ENCODE data around the gene ZDHHC13.
"Not testable (repeated sequence)": the region's sequence is repeated elsewhere in the genome, so short reads cannot be mapped to it uniquely, and the experiment has no call there.

Gene ZDHHC13

DNA sequence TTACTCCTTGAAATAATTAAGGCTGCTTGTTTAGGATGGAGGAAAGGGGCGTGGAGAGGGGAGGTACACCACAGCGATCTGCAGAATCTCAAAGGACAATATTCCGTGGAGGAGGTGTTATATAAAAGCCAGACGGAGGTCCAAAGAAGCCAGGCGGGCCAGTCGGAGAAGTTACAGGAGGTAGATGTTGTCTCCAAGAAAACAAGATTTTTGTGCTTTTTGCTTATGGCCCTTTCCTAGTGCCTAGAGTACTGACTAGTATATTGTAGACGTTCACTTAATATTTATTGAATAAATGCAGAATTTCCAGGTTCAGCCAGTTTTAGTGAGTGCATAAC is 761 bp downstream of the ZDHHC13 start:
- no peaks in the 10 kb centered on the region for H3K27me3 ChIP-seq (ENCODE audit: insufficient read depth, low read depth)
- H3K79me2 ChIP-seq (ENCODE audit: insufficient read depth, low read depth): peaks cover 8% of the 10 kb centered on the region; the same call in 1 of the 2 replicates
- no peaks in the 10 kb centered on the region for H3K36me3 ChIP-seq (ENCODE audit: insufficient read depth)
- H3K27ac ChIP-seq: no peak overlapping the region
- no peak overlapping the region for H3K4me3 ChIP-seq (IDR thresholded peaks at IDR 0.05; ENCODE audit: insufficient read depth, low read depth, low read length)
- H3K4me2 ChIP-seq: peak overlapping the region; percentile 95
- TF ChIP-seq, protein P1, sequence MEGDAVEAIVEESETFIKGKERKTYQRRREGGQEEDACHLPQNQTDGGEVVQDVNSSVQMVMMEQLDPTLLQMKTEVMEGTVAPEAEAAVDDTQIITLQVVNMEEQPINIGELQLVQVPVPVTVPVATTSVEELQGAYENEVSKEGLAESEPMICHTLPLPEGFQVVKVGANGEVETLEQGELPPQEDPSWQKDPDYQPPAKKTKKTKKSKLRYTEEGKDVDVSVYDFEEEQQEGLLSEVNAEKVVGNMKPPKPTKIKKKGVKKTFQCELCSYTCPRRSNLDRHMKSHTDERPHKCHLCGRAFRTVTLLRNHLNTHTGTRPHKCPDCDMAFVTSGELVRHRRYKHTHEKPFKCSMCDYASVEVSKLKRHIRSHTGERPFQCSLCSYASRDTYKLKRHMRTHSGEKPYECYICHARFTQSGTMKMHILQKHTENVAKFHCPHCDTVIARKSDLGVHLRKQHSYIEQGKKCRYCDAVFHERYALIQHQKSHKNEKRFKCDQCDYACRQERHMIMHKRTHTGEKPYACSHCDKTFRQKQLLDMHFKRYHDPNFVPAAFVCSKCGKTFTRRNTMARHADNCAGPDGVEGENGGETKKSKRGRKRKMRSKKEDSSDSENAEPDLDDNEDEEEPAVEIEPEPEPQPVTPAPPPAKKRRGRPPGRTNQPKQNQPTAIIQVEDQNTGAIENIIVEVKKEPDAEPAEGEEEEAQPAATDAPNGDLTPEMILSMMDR (conservative IDR thresholded peaks at IDR 0.05; ENCODE audit: low read depth, low read length): no peak
- peaks cover 18% of the 10 kb centered on the region for H3K4me1 ChIP-seq (ENCODE audit: low read depth, poor library complexity, severe bottlenecking)
- H2AFZ ChIP-seq (ENCODE audit: low read depth): peak overlapping the region; percentile 90
- peak overlapping the region; percentile 79; the same call in 1 of the 2 replicates for H3K9ac ChIP-seq
- H4K20me1 ChIP-seq (ENCODE audit: insufficient read depth): no peaks in the 10 kb centered on the region

DNA sequence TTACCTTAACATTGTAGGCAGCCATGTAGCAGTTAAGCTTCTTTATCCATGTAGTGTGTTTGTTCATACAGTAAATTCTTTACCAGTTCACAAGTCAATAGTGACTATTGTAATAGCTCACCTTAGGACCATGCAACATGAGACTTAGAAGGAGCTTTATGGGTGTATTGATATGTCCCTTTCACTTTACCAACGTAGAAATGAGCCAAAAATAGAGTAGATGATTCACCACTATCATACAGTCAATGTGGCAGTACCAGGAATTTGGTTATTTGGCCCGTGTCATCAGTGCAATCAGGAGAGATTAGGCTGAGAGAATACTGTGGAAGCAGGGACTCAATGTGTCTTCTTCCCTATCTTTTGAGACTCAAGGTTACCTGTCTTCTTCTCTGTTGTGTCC is 4.7 kb downstream of the ZDHHC13 start:
- Histone ChIP-seq H3K4me3 (IDR thresholded peaks at IDR 0.05; ENCODE audit: insufficient read depth, low read depth, low read length) (no peak overlapping the region), H3K79me2 (ENCODE audit: insufficient read depth, low read depth) (peaks cover 8% of the 10 kb centered on the region; the same call in 1 of the 2 replicates), H3K36me3 (ENCODE audit: insufficient read depth) (no peaks in the 10 kb centered on the region), H2AFZ (ENCODE audit: low read depth) (no peak overlapping the region), H3K27me3 (ENCODE audit: insufficient read depth, low read depth) (no peaks in the 10 kb centered on the region), H3K27ac (no peak overlapping the region), H3K4me1 (ENCODE audit: low read depth, poor library complexity, severe bottlenecking) (peaks cover 14% of the 10 kb centered on the region), H3K9ac (no peak overlapping the region), H4K20me1 (ENCODE audit: insufficient read depth) (no peaks in the 10 kb centered on the region), H3K4me2 (no peak overlapping the region)
- TF ChIP-seq, protein P1 (conservative IDR thresholded peaks at IDR 0.05; ENCODE audit: low read depth, low read length): no peak

DNA sequence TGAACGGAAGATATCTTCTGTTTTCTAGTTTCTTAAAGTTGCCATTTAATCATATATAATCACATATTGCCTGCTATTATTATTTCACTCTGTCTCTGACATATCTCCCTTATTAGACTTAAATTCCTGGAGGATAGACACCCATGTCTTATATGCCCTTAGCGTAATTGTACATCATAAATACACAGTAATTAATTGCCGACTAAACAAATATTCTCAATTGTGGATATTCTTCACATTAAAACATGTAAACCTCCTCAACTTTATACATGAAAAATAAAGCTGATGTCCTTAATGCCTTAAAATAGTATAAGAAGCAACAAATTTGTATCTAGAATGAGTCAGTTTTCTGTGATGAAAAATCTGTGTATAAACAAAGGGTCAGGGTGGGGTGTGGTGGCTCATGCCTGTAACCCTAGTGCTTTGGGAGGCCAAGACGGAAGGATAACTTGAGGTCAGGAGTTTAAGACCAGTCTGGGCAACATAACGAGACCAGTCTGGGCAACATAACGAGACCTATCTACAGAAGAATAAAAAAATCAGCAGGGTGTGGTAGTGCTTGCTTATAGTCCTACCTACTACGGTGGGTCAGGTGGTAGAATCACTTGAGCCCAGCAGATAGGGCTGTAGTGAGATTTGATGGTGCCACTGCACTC is 6.1 kb downstream of the ZDHHC13 start:
- Histone ChIP-seq H3K4me2 (no peak overlapping the region), H3K4me3 (IDR thresholded peaks at IDR 0.05; ENCODE audit: insufficient read depth, low read depth, low read length) (no peak overlapping the region), H4K20me1 (ENCODE audit: insufficient read depth) (no peaks in the 10 kb centered on the region), H3K79me2 (ENCODE audit: insufficient read depth, low read depth) (no peaks in the 10 kb centered on the region; the same call in 1 of the 2 replicates), H2AFZ (ENCODE audit: low read depth) (no peak overlapping the region), H3K4me1 (ENCODE audit: low read depth, poor library complexity, severe bottlenecking) (peaks cover 8% of the 10 kb centered on the region), H3K9ac (no peak overlapping the region), H3K27me3 (ENCODE audit: insufficient read depth, low read depth) (no peaks in the 10 kb centered on the region), H3K27ac (no peak overlapping the region), H3K36me3 (ENCODE audit: insufficient read depth) (no peaks in the 10 kb centered on the region)
- TF ChIP-seq, protein P1 (conservative IDR thresholded peaks at IDR 0.05; ENCODE audit: low read depth, low read length): no peak

DNA sequence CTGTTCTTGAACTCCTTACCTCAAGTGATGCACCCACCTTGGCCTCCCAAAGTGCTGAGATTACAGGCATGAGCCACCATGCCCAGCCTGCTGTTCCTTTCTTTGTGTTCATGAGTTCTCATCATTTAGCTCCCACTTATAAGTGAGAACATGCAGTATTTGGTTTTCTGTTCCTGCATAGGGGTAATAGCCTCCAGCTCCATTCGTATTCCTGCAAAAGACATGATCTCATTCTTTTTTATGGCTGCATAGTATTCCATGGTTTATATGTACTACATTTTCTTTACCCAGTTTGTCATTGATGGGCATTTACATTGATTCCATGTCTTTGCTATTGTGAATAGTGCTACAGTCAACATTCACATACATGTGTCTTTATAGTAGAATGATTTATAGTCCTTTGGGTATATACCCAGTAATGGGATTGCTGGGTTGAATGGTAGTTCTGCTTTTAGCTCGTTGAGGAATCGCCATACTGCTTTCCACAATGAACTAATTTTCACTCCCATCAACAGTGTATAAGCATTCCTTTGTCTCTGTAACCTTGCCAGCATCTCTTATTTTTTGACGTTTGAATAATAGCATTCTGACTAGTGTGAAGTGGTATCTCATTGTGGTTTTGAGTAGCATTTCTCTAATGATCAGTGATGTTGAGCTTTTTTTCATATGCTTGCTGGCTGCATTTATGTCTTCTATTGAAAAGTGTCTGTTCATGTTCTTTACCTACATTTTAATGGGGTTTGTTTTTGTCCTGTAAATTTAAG is 9.8 kb downstream of the ZDHHC13 start:
- H3K4me1 ChIP-seq (ENCODE audit: low read depth, poor library complexity, severe bottlenecking); H3K9ac ChIP-seq; H3K4me2 ChIP-seq; H3K27me3 ChIP-seq (ENCODE audit: insufficient read depth, low read depth); H4K20me1 ChIP-seq (ENCODE audit: insufficient read depth); H2AFZ ChIP-seq (ENCODE audit: low read depth); H3K36me3 ChIP-seq (ENCODE audit: insufficient read depth); H3K4me3 ChIP-seq (IDR thresholded peaks at IDR 0.05; ENCODE audit: insufficient read depth, low read depth, low read length); H3K79me2 ChIP-seq (ENCODE audit: insufficient read depth, low read depth); H3K27ac ChIP-seq: not testable (repeated sequence)

DNA sequence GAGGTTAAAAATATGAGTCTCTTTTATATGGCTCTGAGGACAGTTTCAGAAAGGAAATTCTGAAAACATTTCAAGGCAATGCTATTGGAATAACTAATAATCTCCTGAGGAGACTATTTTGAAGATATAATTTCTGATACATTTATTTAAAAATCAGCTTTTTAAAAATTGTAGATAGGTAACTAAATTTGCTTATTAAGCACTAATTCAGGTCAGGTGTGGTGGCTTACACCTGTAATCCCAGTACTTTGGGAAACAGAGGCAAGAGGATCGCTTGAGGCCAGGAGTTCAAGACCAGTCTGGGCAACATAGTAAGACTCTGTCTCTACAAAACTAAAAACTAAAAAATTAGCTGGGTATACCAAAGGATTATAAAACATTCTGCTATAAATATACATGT is 17.0 kb downstream of the ZDHHC13 start:
- Histone ChIP-seq H3K36me3 (ENCODE audit: insufficient read depth) (no peaks in the 10 kb centered on the region), H2AFZ (ENCODE audit: low read depth) (no peak overlapping the region), H3K4me2 (no peak overlapping the region), H3K4me1 (ENCODE audit: low read depth, poor library complexity, severe bottlenecking) (no peaks in the 10 kb centered on the region), H3K79me2 (ENCODE audit: insufficient read depth, low read depth) (no peaks in the 10 kb centered on the region), H4K20me1 (ENCODE audit: insufficient read depth) (no peaks in the 10 kb centered on the region), H3K27ac (no peak overlapping the region), H3K27me3 (ENCODE audit: insufficient read depth, low read depth) (no peaks in the 10 kb centered on the region), H3K9ac (no peak overlapping the region), H3K4me3 (IDR thresholded peaks at IDR 0.05; ENCODE audit: insufficient read depth, low read depth, low read length) (no peak overlapping the region)
- TF ChIP-seq, protein P1 (conservative IDR thresholded peaks at IDR 0.05; ENCODE audit: low read depth, low read length): no peak

DNA sequence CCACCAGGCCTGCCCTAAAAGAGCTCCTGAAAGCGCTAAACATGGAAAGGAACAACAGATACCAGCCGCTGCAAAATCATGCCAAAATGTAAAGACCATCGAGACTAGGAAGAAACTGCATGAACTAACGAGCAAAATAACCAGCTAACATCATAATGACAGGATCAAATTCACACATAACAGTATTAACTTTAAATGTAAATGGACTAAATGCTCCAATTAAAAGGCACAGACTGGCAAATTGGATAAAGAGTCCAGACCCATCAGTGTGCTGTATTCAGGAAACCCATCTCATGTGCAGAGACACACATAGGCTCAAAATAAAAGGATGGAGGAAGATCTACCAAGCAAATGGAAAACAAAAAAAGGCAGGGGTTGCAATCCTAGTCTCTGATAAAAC is 19.9 kb downstream of the ZDHHC13 start:
- not testable (repeated sequence) for H3K4me2 ChIP-seq

More for the DNA sequence above, 19.9 kb downstream of the ZDHHC13 start:
- not testable (repeated sequence) for H3K9ac ChIP-seq; H4K20me1 ChIP-seq (ENCODE audit: insufficient read depth); H3K27ac ChIP-seq; H3K79me2 ChIP-seq (ENCODE audit: insufficient read depth, low read depth); H3K4me3 ChIP-seq (IDR thresholded peaks at IDR 0.05; ENCODE audit: insufficient read depth, low read depth, low read length); H3K36me3 ChIP-seq (ENCODE audit: insufficient read depth); H3K4me1 ChIP-seq (ENCODE audit: low read depth, poor library complexity, severe bottlenecking); H2AFZ ChIP-seq (ENCODE audit: low read depth); H3K27me3 ChIP-seq (ENCODE audit: insufficient read depth, low read depth)
